HepG2 (cell line): ENCODE data around the gene CCDC150. TPM values are rescaled to one million over a fixed set of nuclear protein-coding genes. Genes with fewer than 3 reads are reported as not detected.

Source experiments
- BHLHE40 ChIP-seq: IDR thresholded peaks from 2 replicates; pipeline ENCODE4 v1.6.1; 2011; ENCODE audit warnings: low read length, improper control_type of control experiment
- BRD4 ChIP-seq: sonication (generic); formaldehyde crosslinking; IDR thresholded peaks from 2 replicates; pipeline ENCODE4 v1.4.0; 2020; ENCODE audit warnings: missing genetic modification reagents
- HMG20B ChIP-seq: conservative IDR thresholded peaks from 2 replicates; pipeline ENCODE4 v1.6.1; 2016; ENCODE audit warnings: missing genetic modification reagents, missing compliant biosample characterization
- KLF12 ChIP-seq: sonication (generic); formaldehyde crosslinking; IDR thresholded peaks from 2 replicates; pipeline ENCODE4 v1.4.0; 2020; ENCODE audit warnings: missing genetic modification reagents, borderline replicate concordance
- KLF16 ChIP-seq, 2 experiments: sonication (generic) in 1 of 2; formaldehyde crosslinking in 1 of 2; IDR thresholded peaks; 2 replicates each; pipeline versions ENCODE4 v1.6.1 to v1.8.0; 2016 to 2023; ENCODE audit warnings: missing genetic modification reagents in 2 of 2, missing compliant biosample characterization in 1 of 2
- MAF1 ChIP-seq: sonication (generic); formaldehyde crosslinking; IDR thresholded peaks from 2 replicates; pipeline ENCODE4 v1.5.0; 2020; ENCODE audit warnings: missing genetic modification reagents, borderline replicate concordance
- NFKBIZ ChIP-seq: IDR thresholded peaks from 2 replicates; pipeline ENCODE4 v1.6.1; 2018; ENCODE audit warnings: missing genetic modification reagents, missing compliant biosample characterization
- PAWR ChIP-seq: sonication (generic); formaldehyde crosslinking; IDR thresholded peaks from 2 replicates; pipeline ENCODE4 v1.4.0; 2020; ENCODE audit warnings: missing genetic modification reagents, mild to moderate bottlenecking, borderline replicate concordance
- PHF20 ChIP-seq: sonication (generic); formaldehyde crosslinking; IDR thresholded peaks from 2 replicates; pipeline ENCODE4 v1.5.0; 2020; ENCODE audit warnings: mild to moderate bottlenecking, missing genetic modification reagents
- PHF5A ChIP-seq: IDR thresholded peaks from one replicate; pipeline ENCODE4 v1.6.1; 2018; ENCODE audit warnings: low read depth, missing genetic modification reagents; ENCODE audit not compliant: unreplicated experiment
- SALL2 ChIP-seq: sonication (generic); formaldehyde crosslinking; IDR thresholded peaks from 2 replicates; pipeline ENCODE4 v1.8.1; 2023; ENCODE audit warnings: mild to moderate bottlenecking, missing genetic modification reagents, inconsistent platforms
- SMARCE1 ChIP-seq: fragments of 450-650 bp; IDR thresholded peaks from 2 replicates; pipeline ENCODE4 v1.6.1; 2017; ENCODE audit warnings: borderline replicate concordance
- ZKSCAN1 ChIP-seq: fragments of 150-350 bp; IDR thresholded peaks from 2 replicates; pipeline ENCODE4 v1.6.1; 2014; ENCODE audit warnings: low read length
- ZKSCAN5 ChIP-seq: sonication (generic); formaldehyde crosslinking; IDR thresholded peaks from 2 replicates; pipeline ENCODE4 v1.5.1; 2020; ENCODE audit warnings: mild to moderate bottlenecking, missing genetic modification reagents
- ZNF30 ChIP-seq: sonication (generic); formaldehyde crosslinking; IDR thresholded peaks from 2 replicates; pipeline ENCODE4 v1.5.0; 2020; ENCODE audit warnings: mild to moderate bottlenecking, missing genetic modification reagents
- ZNF616 ChIP-seq: sonication (generic); formaldehyde crosslinking; IDR thresholded peaks from 2 replicates; pipeline ENCODE4 v1.5.0; 2020; ENCODE audit warnings: low read depth, mild to moderate bottlenecking, missing genetic modification reagents
- ZNF619 ChIP-seq: sonication (generic); formaldehyde crosslinking; IDR thresholded peaks from 2 replicates; pipeline ENCODE4 v1.4.0; 2020; ENCODE audit warnings: mild to moderate bottlenecking, missing genetic modification reagents
- ZNF674 ChIP-seq: sonication (generic); formaldehyde crosslinking; IDR thresholded peaks from 2 replicates; pipeline ENCODE4 v1.5.0; 2020; ENCODE audit warnings: low read depth, mild to moderate bottlenecking, missing genetic modification reagents
- ZSCAN21 ChIP-seq: sonication (generic); formaldehyde crosslinking; IDR thresholded peaks from 2 replicates; pipeline ENCODE4 v1.8.0; 2022; ENCODE audit warnings: mild to moderate bottlenecking, missing genetic modification reagents, moderate library complexity, borderline replicate concordance
- polyA plus RNA-seq, 8 experiments: library from polyadenylated mRNA; depleted of rRNA in 3 of 8; stranded (reverse) in 7 of 8; unstranded in 1 of 8; fragments of >200 nt; fragmentation: Illumina TruSeq in 4 of 8; extraction: Trizol in 4 of 8; gene quantifications; 2 replicates each; pipeline versions ENCODE4 v1.2.1 to v1.2.3, GENCODE V29; 2011 to 2016; ENCODE audit warnings: low read depth in 4 of 8, missing spikeins in 1 of 8, mixed read lengths in 1 of 8; ENCODE audit not compliant: insufficient read depth in 1 of 8
- total RNA-seq, 5 experiments: library from RNA; depleted of rRNA; stranded (reverse); fragments of >200 nt; fragmentation: Illumina TruSeq; extraction: Trizol; gene quantifications; 2 replicates each; pipeline ENCODE4 v1.2.3, GENCODE V29; 2016; ENCODE audit warnings: low read depth in 1 of 5
- TF ChIP-seq, protein P1 (sequence below): sonication (generic); formaldehyde crosslinking; IDR thresholded peaks from 2 replicates; pipeline ENCODE4 v1.8.0; 2022; ENCODE audit warnings: missing genetic modification reagents, mild to moderate bottlenecking, borderline replicate concordance
- TF ChIP-seq, protein P2 (sequence below): sonication (generic); formaldehyde crosslinking; IDR thresholded peaks from 2 replicates; pipeline ENCODE4 v1.5.1; 2020; ENCODE audit warnings: mild to moderate bottlenecking, missing genetic modification reagents
- TF ChIP-seq, protein P3 (sequence below): IDR thresholded peaks from 2 replicates; pipeline ENCODE4 v1.6.1; 2018; ENCODE audit warnings: missing genetic modification reagents
- TF ChIP-seq, protein P4 (sequence below): sonication (generic); formaldehyde crosslinking; IDR thresholded peaks from 2 replicates; pipeline ENCODE4 v1.5.0; 2020; ENCODE audit warnings: mild to moderate bottlenecking, missing genetic modification reagents, borderline replicate concordance

CCDC150 gene
- total and polyA plus RNA-seq, 2 of the 13 experiments (the other 11 are each of a cell fraction or from before 2014, with no cell fraction given) = 14.9 to 32.6 TPM

DNA sequence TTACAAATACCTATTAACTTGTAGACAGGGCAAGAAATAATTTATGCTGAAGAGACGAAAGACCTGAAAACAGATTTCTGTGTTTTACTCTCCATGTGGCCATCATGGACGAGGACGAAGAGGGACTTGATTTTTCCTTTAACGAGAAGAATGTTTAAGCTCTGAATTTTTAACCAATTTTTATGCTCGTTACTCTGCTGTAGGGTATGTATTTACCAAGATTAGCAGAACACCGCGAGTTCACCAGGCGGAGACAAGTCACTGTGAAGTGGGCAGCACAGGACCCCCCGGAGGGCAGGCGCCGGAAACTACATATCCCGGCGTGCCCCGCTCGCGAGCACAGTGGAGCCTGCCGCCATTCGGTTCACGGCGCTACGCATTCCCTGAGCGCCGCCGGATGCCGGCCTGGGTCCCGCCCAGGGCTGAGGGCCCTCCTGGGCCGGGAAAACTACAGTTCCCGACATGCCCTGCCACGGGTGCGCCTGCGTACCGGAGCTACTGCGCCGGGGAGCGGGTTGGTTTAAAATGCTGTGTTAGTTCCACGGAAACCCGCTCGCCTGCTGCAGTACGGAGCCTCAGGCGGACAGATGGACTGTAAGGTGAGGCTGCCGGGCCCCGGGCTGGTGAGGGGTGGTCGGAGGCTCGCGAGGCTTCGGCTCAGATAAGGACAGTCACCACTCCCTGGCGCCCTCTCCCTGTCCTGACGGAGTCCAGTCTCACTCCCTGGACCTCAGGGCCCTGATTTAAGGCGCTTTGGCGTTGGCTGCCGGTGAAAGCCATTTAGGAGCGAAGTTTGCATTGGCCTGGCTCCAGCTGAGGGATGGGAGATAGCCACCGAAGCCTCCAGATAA lies at the start of gene CCDC150 (continued):
- TF ChIP-seq MAF1 (CRISPR knock-in tag) (0 out of 2 replicates have a peak, but pooled peaks have one; percentile 45), PHF5A (no peak), PAWR (no peak), KLF12 (CRISPR knock-in tag) (0 out of 2 replicates have a peak, but pooled peaks have one; percentile 58), ZNF30 (no peak), ZKSCAN5 (CRISPR knock-in tag) (peak; percentile 63; the same call in 1 of the 2 replicates), PHF20 (peak; percentile 86), KLF16 (CRISPR knock-in tag; IDR thresholded peaks at IDR 0.05) (peak in 1 of 2 experiments; percentile 94; a peak in 2 of 4 replicates), NFKBIZ (peak; percentile 42; the same call in 1 of the 2 replicates), SALL2 (no peak; the same call in 1 of the 2 replicates), BRD4 (peak; percentile 83; the same call in 1 of the 2 replicates), ZNF619 (CRISPR knock-in tag) (peak; percentile 80; the same call in 1 of the 2 replicates), BHLHE40 (peak; percentile 42), HMG20B (CRISPR knock-in tag) (no peak), ZNF616 (CRISPR knock-in tag) (no peak), ZSCAN21 (CRISPR knock-in tag) (no peak), SMARCE1 (no peak), ZKSCAN1 (no peak), ZNF674 (no peak)
- TF ChIP-seq, protein P1, sequence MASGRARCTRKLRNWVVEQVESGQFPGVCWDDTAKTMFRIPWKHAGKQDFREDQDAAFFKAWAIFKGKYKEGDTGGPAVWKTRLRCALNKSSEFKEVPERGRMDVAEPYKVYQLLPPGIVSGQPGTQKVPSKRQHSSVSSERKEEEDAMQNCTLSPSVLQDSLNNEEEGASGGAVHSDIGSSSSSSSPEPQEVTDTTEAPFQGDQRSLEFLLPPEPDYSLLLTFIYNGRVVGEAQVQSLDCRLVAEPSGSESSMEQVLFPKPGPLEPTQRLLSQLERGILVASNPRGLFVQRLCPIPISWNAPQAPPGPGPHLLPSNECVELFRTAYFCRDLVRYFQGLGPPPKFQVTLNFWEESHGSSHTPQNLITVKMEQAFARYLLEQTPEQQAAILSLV (CRISPR knock-in tag) = peak; percentile 86
- TF ChIP-seq, protein P2, sequence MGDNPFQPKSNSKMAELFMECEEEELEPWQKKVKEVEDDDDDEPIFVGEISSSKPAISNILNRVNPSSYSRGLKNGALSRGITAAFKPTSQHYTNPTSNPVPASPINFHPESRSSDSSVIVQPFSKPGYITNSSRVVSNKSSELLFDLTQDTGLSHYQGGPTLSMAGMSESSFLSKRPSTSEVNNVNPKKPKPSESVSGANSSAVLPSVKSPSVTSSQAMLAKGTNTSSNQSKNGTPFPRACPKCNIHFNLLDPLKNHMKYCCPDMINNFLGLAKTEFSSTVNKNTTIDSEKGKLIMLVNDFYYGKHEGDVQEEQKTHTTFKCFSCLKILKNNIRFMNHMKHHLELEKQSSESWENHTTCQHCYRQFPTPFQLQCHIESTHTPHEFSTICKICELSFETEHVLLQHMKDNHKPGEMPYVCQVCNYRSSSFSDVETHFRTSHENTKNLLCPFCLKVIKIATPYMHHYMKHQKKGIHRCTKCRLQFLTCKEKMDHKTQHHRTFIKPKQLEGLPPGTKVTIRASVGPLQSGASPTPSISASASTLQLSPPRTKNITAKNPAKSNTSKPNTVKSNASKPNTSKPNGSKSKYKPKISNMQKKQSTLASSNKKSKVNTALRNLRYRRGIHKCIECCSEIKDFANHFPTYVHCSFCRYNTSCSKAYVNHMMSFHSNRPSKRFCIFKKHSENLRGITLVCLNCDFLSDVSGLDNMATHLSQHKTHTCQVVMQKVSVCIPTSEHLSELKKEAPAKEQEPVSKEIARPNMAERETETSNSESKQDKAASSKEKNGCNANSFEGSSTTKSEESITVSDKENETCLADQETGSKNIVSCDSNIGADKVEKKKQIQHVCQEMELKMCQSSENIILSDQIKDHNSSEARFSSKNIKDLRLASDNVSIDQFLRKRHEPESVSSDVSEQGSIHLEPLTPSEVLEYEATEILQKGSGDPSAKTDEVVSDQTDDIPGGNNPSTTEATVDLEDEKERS = peak; percentile 83
- TF ChIP-seq, protein P3, sequence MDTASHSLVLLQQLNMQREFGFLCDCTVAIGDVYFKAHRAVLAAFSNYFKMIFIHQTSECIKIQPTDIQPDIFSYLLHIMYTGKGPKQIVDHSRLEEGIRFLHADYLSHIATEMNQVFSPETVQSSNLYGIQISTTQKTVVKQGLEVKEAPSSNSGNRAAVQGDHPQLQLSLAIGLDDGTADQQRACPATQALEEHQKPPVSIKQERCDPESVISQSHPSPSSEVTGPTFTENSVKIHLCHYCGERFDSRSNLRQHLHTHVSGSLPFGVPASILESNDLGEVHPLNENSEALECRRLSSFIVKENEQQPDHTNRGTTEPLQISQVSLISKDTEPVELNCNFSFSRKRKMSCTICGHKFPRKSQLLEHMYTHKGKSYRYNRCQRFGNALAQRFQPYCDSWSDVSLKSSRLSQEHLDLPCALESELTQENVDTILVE (CRISPR knock-in tag) = peak; percentile 90
- TF ChIP-seq, protein P4, sequence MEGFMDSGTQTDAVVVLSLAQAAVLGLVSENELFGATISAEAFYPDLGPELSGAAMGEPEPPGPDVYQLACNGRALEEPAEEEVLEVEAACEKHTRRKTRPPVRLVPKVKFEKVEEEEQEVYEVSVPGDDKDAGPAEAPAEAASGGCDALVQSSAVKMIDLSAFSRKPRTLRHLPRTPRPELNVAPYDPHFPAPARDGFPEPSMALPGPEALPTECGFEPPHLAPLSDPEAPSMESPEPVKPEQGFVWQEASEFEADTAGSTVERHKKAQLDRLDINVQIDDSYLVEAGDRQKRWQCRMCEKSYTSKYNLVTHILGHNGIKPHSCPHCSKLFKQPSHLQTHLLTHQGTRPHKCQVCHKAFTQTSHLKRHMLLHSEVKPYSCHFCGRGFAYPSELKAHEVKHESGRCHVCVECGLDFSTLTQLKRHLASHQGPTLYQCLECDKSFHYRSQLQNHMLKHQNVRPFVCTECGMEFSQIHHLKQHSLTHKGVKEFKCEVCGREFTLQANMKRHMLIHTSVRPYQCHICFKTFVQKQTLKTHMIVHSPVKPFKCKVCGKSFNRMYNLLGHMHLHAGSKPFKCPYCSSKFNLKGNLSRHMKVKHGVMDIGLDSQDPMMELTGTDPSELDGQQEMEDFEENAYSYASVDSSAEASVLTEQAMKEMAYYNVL = peak; percentile 69
